NCI-H69 (cell line): Measurements from ENCODE around the gene TGM2.

Experiments used
- DNase-seq: peaks from one replicate; lab custom pipeline; 2025; lab: John Stamatoyannopoulos, UW

Gene TGM2

GRCh38 chr20:38165089-38165965 is at the start of gene TGM2:
Gene TGM2 (minus strand): TSS chr20:38165270. CDS start chr20:38165198, 72 bp downstream.
- peak; percentile 69 for DNase-seq

- DNase-seq: no peak
Measured at GRCh38 chr20:38214256-38215193, 49.5 kb upstream of the TGM2 start.

GRCh38 chr20:38213607-38213940 is 48.5 kb upstream of the TGM2 start:
- no peak for DNase-seq

GRCh38 chr20:38212806-38213606 is 47.9 kb upstream of the TGM2 start:
- DNase-seq: no peak

- no peak for DNase-seq
Measured at GRCh38 chr20:38211200-38212097, 46.4 kb upstream of the TGM2 start.

- DNase-seq: no peak
Measured at GRCh38 chr20:38210741-38211140, 45.7 kb upstream of the TGM2 start.

- no peak for DNase-seq
Measured at GRCh38 chr20:38209736-38210405, 44.8 kb upstream of the TGM2 start.

- DNase-seq: no peak
Measured at GRCh38 chr20:38209054-38209675, 44.1 kb upstream of the TGM2 start.

GRCh38 chr20:38208523-38208922 is 43.5 kb upstream of the TGM2 start:
- DNase-seq: no peak

- DNase-seq: no peak
Measured at GRCh38 chr20:38208088-38208487, 43.0 kb upstream of the TGM2 start.

- DNase-seq: no peak
Measured at GRCh38 chr20:38207621-38208020, 42.6 kb upstream of the TGM2 start.

GRCh38 chr20:38205001-38205400 is 39.9 kb upstream of the TGM2 start:
- no peak for DNase-seq

GRCh38 chr20:38203981-38204357 is 38.9 kb upstream of the TGM2 start:
- no peak for DNase-seq

GRCh38 chr20:38203337-38203980 is 38.4 kb upstream of the TGM2 start:
- DNase-seq: no peak

GRCh38 chr20:38202982-38203293 is 37.9 kb upstream of the TGM2 start:
- no peak for DNase-seq

- DNase-seq: no peak
Measured at GRCh38 chr20:38202153-38202981, 37.3 kb upstream of the TGM2 start.

GRCh38 chr20:38201356-38201755 is 36.3 kb upstream of the TGM2 start:
- no peak for DNase-seq

GRCh38 chr20:38200646-38201045 is 35.6 kb upstream of the TGM2 start:
- no peak for DNase-seq
